HG02759 (cell line): ENCODE results near the gene MTA1.

Experiments used
- ATAC-seq: cut with Tn5 transposase; IDR thresholded peaks from one replicate; pipeline ENCODE4 v1.9.1; 2021; ENCODE audit warnings: mild to moderate bottlenecking, moderate library complexity; ENCODE audit not compliant: unreplicated experiment

MTA1 gene

DNA sequence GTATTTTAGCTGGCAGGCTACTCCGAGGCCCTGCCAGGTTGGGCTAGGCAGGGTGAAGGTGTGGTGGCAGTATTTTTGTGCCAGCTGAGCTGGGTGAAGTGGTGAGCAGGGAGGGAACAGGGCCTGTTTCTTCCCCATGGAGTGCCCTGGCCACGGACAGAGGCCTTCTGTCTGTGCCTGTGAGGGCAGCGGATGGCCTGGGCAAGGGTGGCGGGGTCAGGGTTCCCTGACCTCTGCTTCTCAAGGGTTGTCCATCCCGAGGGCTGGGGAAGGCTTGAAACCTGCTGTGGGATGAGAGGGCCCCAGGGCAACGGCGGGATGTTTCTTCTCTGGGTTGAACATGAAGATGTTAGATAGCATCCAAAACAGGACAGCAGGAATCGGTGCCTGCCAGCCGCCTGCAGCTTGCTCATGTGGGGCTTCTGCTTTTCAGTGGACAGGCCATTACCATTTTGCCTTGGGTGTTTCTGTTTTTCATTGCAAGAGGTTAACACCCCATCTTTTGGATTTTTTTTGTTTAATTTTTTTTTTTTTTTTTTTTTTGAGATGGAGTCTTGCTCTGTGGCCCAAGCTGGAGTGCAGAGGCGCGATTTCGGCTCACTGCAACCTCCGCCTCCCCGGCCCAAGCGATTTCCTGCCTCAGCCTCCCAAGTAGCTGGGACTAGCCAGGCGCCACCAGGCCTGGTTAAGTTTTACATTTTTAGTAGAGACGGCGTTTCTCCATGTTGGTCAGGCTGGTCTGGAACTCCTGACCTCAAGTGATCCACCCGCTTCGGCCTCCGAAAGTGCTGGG, 3.3 kb downstream of the MTA1 start:
- ATAC-seq = no peak

DNA sequence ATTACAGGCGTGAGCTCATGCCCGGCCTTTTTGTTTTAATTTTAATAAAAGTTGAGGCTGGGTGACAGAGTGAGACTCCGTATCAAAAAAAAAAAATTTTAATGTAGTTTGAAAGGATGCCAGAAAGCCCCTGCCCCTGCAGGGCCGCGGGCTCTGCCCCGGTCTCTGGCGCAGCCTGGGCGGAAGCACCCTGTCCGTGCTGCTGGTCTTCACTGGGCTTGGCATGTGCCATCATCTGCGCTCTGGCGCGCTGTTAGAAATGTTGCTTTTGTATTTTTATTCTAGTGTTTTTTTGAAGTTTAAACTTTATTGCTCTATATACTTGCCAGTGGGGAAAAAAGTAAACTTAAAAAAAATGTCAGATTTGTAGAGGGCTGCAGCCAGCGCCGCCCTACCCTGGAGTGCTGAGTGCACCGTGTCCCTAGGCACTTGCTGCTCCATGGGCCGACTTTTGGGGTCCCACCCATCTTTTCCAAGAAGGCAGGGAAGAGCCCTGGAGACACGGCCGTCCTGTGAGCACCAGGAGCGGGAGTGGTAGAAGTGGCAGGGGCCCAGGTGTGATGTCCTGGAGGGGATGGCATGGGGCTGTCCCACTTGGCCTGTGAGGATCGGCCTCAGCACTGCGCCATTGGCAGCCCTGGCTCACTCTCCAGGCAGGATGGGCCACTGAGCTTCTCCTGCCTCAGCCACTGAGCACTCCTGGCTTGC, 4.0 kb downstream of the MTA1 start:
- no peak for ATAC-seq

DNA sequence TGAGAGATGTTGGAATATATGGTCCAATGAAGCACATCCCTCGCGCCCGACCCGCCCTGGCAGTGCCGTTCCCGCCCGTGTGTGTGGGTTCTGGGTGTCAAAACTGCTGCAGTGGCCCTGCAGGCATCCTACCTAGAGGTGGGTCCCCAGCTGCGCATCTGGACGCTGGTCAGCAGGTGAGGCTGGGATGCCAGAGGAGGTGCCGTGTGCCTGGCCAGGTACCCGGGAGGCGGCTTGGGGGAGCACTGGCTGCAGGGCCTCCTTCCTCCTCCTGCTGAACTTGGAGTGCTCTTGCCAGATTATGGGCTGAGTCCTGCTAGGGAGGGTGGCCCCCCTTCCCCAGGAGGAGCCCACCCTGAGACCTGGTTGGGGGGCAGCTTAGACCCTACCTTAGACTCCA, 5.2 kb downstream of the MTA1 start:
- ATAC-seq = no peak

DNA sequence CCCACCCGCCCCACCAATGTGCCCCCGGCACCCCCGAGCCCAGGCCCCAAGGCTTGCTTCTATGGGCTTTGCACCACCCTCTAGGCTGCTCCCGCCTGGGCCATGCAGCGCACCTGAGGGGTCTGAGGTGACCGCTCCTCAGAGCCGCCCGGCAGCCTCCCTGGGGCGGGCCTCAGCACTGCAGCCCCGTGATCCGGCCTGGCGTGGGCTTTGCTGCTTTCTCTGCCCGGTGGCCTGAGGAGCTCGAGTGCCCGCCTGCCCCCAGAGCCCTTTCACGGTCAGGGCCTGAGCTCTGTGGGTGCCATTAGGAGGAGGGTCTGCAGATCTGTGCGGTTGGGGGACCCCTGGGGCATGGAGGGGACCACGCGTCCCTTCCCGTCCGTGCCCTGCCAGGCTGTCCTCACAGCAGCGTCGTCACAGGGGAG, 6.2 kb downstream of the MTA1 start:
- no peak for ATAC-seq

DNA sequence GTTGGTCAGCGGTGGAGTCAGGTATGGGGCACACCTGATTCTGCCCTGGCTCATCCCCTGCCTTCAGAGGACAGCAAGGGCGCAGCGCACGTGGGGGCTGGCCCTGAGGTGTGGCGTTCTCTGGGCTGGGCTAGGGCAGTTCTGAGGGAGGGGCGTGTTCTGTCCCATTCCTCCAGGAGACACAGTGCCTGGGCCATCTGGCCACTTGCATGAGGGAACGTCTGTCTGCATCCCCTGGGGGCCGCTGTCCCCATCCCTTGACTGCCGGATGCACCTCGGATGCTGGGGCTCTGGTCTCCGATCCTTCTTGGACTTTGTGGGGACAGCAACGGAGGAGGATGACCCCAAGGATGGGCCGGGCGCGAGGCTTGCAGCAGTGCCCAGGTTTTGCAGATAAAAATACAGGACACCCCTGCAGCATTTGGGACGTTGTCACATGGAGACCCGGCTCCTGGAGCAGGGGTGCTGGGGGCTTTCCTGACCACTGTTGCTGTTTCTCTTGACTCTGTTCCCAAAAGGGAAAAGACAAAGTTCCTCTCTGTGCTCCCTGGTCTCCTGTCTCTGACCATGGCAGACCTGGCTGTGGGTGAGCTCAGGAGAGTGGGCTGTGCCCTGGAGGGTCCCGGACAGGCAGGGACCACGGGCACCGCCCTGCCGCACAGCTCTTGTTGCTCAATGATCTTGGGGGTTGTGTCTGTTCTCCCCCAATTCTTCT, 6.9 kb downstream of the MTA1 start:
- ATAC-seq = no peak

DNA sequence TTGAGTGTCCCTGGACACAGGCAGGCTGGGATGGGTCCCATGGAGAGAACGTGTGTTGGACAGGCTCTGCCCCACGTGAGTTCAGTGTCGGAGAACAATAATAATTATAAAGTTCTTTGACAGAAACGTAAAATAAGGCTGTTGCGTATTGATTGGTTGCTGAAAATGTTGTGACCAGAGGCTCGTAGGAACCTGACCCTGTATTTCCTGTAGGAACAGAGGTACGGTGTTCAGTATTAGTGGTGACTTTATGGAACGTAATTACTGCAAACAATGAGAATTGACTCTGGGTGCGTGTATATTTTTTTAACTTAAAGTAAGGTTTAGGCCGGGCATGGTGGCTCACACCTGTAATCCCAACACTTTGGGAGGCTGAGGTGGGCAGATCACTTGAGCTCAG, 7.8 kb downstream of the MTA1 start:
- no peak for ATAC-seq

DNA sequence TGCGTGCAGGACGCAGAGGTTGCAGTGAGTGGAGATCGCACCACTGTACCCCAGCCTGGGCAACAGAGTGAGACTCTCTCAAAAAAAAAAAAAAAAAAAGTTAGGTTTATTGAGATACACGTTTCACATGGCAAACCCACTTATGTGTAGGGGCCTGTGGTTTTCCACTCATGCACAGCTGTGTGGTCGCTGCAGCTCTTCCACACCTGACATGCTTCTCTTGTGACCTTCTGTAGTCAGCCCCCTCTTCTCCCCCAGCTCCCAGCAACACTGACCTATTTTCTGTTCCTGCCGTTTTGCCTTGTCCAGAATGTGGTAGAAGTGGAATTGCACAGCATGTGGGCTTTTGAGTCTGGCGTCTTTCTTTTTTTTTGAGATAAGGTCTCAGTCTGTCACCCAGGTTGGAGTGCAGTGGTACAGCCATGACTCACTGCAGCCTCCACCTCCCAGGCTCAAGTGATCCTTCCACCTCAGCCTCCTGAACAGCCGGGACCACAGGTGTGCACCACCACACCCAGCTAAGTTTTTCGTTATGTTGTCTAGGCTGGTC, 8.4 kb downstream of the MTA1 start:
- ATAC-seq = no peak

DNA sequence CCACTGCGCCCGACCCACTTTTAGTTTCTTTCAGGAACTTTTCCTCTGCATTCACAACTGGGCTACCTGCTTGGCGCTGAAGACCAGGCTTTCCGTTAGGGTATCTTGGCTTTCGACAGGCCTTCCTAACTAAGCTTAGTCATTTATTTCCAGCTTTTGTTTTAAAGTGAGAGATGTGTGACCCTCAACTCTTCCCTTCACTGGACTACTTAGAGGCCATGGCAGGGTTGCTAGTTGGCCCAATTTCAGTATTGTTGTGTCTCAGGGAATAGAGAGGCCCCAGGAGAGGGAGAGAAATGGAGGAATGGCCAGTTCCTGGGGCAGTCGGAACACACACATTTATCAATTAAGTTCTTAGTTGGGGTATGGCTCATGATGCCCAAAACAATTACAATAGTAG, 10.4 kb downstream of the MTA1 start:
- no peak for ATAC-seq

DNA sequence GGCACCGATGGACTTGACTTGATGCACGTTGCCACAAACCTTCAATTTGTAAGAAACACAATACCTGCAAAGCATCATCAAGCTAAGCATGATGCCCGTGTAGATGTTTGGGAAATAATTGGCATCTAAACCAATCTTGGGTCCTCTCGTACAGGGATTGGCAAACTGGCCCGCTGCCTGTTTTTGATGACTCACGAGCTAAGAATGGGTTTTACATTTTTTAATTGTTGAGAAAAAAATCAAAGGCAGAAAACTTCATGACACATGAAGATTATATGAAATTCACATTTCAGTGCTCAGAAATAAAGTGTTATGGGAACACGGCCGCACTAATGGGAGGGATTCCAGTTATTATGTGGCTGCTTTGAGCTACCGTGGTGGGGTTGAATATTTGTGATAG, 10.9 kb downstream of the MTA1 start:
- no peak for ATAC-seq

DNA sequence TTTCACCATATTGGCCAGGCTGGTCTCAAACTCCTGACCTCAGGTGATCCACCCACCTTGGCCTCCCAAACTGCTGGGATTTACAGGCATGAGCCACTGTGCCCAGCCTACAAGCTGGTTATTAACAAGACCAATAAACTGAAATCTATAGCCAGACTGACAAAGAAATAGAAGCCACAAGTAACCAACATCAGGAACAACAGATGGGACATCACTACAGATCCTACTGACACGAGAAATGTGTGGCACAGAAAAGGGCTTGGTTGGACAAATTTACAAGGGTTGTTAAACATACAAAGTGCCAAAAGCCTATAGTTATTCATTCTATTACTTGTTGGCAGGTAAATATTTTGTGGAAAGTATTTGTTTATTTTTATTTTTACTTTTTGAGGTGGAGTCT, 11.6 kb downstream of the MTA1 start:
- no peak for ATAC-seq

DNA sequence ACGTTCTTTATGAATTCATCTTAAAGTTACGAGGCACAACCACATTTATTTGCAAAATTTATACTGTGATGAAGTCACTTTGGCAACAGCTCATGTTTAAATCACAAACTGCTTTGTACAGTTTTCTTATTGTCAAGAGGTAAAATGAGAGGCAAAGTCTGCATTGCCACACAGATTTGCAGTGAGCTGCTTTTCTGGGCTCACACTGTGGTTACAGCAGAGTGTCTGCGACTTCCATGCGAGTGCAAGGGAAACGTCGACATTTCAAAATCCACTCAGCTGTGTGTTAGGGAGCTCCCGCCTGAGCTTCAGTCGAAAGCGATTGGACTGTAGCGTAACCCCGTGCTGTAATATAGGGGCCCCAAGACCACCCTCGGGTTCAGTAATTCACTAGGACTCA, 13.0 kb downstream of the MTA1 start:
- no peak for ATAC-seq

DNA sequence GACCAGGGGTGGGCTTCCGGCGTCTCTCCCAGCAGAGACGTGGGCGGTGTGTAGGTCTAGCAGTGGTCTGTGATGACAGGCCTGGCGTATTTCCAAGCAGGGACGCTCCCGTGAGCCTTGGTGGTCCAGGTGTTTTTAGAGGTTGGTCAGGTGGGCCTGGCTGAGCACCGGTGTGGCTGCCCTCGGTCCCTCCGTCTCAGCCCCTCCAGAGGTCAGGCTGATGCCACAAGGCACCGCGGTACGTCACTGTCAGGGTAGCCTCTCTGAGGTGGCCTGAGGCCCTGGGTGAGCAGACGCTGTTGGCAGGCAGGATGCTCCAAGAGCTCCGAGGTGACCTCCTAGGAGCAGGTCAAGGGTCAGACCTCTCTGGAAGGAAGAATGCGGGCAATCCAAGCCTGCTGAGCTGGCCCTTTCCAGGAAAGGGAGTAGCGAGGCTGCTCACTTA, 13.6 kb downstream of the MTA1 start:
- ATAC-seq = no peak

DNA sequence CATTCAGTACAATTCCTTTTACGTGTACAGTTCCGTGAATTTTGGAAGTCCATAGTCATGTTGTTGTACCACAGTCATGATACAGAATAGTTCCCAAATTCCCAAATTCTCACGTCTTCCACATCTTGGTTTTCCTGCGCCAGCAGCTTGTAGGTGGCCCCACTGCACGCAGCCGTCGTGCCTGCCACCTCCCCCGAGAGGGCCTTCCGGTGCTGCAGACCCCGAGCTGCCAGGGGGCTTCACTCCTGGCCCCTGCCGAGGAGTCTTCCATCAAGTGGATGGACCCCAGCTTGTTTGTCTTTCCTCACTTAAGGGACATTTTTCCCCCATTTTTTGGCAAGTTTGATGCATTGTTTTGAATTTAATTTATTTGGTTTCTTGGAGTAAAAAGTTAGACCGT, 16.8 kb downstream of the MTA1 start:
- ATAC-seq = no peak

DNA sequence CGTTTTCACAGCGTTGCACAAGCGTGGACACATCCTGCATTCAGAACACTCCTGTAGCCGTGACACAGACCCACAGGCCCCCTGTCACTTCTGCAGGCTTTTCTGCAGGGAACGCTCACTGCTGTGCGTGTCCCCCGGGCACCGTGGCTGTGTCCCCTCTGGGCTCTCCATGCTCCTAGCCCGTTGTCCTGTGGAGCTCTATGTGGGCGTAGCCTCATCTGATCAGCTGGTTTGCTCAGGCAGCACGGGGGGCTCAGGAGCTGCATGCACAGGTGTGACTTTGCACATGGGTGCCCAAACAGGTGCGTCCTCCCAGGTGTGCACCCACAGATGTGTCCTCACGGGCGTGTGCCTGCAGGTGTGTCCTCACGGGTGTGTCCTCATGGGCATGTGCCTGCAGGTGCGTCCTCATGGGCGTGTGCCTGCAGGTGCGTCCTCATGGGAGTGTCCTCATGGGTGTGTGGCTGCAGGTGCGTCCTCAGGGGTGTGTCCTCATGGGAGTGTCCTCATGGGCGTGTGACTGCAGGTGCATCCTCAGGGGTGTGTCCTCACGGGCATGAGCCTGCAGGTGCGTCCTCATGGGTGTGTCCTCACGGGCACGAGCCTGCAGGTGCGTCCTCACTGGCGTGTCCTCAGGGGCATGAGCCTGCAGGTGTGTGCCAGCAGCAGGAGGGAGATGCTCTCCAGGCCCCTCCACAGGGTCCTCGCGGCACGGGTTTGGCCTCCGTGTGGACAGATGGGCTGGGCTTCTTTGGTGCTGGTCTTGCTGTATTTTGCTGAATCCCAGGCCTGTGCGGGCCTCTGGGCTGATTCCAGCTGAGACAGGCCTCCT, 17.5 kb downstream of the MTA1 start:
- no peak for ATAC-seq

DNA sequence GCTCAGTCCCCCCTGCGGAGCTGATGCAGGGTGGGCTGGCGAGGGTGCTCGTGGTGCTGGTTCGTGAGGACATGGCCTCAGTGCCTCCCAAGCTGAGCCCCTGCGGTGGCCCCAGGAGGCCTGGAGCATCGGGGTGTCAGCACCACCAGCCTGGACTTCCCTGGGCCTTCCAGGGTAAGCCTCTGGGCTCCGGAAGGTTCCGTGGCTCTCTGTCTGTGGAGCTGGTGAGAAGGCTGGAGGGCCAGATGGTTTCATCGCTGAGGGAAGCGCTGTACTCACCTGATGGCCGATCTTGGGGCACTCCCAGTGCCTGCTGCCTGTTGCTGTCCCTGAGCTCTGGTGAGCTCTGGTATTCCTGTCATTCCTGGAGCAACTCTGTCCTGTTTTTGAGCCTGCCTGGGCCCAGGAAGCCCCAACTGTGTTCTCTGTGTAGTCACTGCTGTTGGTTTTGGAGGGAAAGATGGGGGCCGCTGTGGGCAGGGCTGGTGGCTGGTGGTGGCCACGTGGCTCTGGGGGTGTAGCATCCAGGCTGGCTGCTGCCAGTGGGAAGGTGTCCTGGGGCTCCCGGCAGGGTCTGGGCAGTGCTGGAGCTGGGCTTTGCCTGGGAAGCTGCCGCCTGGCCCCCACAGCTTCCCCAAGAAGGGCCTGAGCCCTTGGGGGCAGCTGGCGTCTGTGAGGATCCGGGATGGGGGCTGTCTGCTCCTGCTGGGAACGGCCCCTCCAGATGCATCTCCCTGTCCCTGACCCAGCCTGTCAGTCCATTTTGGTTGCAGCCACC, 18.3 kb downstream of the MTA1 start:
- ATAC-seq = no peak

DNA sequence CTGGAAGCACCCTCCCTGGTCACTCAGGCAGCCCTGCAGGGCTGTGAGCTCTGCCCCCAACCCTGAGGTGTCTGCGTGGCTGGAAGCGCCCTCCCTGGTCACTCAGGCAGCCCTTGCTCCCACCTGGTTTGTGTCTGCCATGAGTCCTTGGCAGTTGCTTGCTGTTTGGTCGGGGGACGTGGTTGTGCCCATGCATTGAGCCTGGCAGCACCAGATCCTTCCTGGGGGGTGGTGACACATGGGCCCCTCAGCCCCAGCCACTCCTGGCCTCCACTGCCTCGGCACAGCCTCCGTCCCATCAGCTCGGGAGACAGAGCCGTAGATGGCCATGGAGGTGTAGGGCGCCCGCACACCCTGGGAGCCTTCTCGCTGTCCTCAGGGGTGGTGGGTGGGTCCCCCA, 19.6 kb downstream of the MTA1 start:
- ATAC-seq = no peak

DNA sequence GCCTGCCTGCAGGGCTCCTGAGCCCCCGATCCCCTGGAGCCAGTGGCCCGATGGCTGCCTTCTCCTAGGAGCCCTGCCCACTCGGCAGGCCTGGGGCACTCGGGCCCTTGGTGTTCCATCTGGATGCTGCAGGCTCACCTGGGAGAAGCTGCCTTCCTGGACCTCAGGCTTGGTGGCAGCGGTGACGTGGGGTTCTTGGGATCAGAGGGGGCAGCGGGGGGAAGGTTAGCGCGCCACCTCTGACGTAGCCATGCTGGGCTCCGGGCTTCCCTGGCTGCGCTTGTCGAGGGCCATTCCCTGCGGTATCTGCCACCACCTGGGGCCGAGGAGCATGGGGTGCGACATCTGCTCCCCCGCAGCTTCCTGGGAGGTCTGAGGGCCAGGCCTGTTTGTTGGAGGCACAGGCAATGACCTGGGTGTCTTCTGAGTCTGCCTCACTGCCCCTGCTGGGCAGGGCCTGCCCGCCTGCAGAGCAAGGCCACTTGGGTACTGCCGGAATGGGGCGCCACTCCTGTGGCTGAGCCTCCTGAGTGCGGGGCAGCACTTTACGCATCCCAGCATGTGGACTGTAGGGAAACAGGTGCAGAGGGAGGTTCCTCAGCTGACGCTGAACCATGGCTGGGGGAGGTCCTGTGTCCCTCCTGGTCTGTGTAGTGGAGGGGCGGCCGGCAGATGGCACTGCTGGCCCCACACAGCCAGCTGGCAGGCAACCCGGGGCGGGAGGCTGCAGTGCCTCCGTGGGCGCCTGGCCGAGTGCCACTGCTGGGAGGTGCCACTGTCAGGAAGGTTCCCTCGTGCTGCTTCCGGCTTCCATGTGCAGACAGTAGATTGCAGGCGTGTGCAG, 20.3 kb downstream of the MTA1 start:
- ATAC-seq = no peak

DNA sequence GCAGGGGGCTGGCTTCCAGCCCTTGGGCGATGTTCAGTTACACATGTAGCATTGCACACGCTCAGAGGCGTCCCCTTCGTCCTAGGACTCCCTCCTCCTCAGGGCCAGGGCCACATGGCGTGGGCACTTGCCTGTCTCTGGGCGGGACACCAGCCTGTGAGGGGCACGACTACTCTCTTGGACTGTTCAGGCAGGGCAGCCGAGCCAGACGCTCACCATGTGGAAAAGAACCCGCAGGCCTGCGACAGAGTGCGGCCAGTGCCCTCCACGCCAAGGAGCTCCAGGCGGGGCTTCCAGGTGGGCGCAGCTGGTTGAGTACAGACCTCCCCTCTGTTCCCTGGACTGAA, 20.9 kb downstream of the MTA1 start:
- no peak for ATAC-seq

DNA sequence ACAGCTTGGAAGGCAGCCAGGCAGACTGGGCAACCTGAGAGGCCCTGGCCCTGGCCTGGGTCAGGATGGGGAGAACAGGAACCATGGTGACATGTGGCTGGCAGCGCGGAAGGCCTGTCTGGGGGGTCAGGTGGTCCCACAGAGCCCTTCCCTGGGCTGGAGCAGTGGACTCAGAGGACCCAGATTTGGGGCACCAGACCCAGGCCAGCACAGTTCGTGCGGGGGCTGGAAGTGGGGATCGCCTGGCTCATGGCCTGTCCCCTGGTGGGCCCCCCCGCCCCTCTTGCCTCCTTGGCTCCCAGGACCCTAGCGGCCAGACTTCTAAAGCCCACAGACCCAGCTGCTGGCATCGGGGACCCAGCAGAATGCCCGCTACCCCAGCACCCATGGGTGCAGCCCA, 21.4 kb downstream of the MTA1 start:
- no peak for ATAC-seq
